Measurements from ENCODE around the gene SMARCB1. TPM values are rescaled to one million over a fixed set of nuclear protein-coding genes. Genes with fewer than 3 reads are reported as not detected.

The SMARCB1 gene
- total and polyA plus RNA-seq, 2 of the 4 experiments (the other 2 are of a cell fraction): 110 to 159 TPM

DNA sequence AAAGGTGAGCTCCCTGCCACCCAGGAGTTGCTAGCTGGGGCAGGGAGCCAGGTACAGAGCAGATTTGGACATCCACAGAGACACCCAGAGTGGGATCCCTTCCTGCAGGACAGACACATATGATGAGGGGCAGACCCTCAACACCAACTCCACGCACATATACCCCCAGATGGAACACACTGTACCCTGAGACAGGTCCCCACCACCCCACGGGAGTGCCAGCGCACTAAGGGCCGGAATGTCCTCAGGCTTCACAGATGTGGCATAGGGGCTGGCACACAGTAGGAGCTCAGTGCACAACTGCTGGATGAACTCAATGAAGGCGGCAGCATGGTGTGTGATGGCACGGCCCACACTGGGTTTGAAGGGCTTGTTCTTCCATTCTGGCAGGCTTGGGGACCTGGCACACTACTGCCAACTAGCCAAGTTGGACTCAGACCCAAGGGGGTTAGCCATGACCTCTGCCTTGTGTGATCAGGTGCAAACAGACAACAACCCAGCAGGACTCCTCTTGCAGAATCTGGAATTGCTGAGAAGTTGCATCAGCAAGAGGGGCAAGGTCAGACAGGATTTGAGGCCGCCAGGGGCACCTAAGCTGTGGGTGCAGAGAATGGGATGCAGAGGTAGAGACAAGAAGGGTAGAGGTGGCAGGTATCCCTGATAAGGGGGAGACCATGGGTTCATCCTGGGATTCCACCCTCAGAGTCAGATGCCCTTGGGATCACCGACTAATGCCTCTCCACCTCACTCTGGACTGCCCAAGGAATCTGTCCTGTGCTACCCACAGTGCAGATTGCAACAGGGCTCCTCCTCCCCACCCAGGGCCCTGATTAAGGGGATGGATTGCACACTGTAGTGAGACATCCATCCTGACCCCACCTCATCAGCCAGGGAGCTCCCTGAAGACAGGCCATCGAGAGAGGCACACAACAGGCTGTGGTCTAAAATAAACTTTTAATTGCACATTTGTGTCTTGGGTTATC lies 21.6 kb upstream of the SMARCB1 start:
- Histone ChIP-seq H4K20me1 (ENCODE audit: insufficient read depth, low read length) (no peaks in the 10 kb centered on the region), H3K27ac (ENCODE audit: insufficient read depth, low read length) (no peak overlapping the region), H2BK5ac (ENCODE audit: low read depth, low read length, poor library complexity, severe bottlenecking) (no peak overlapping the region), H3K4me2 (ENCODE audit: low read depth, low read length) (no peak overlapping the region), H3K9me1 (ENCODE audit: insufficient read depth, low read length) (0 out of 2 replicates have a peak, but pooled peaks cover 7% of the 10 kb centered on the region), H3K18ac (ENCODE audit: low read depth, low read length) (no peak overlapping the region), H2BK20ac (ENCODE audit: low read depth, low read length) (no peak overlapping the region), H4K5ac (ENCODE audit: low read depth, low read length) (no peak overlapping the region), H3K9ac (ENCODE audit: low read depth, low read length) (no peak overlapping the region), H2AK5ac (ENCODE audit: low read depth, low read length) (no peak overlapping the region), H3K9me3 (ENCODE audit: control insufficient read depth, insufficient read depth, low read length) (no peaks in the 10 kb centered on the region), H3K4ac (ENCODE audit: low read depth, low read length) (no peak overlapping the region), H3K36me3 (ENCODE audit: control insufficient read depth, insufficient read depth, low read length) (no peaks in the 10 kb centered on the region), H2AFZ (replicated peaks; ENCODE audit: low read length, poor library complexity) (no peak overlapping the region), H2AK9ac (replicated peaks; ENCODE audit: low read depth, low read length, poor library complexity) (no peak overlapping the region), H4K8ac (ENCODE audit: low read depth in 2 of 2, low read length in 2 of 2) (no peak overlapping the region), H4K91ac (ENCODE audit: insufficient read depth, low read depth, low read length) (no peak overlapping the region), H3K4me3 (ENCODE audit: insufficient read depth, low read depth, low read length) (no peak overlapping the region), H2BK120ac (ENCODE audit: low read depth, low read length) (no peak overlapping the region), H3K56ac (ENCODE audit: extremely low read depth, insufficient read depth, low read length) (no peak overlapping the region), H2BK15ac (ENCODE audit: low read depth, low read length) (no peak overlapping the region), H3K27me3 (ENCODE audit: control insufficient read depth, insufficient read depth, low read length) (no peaks in the 10 kb centered on the region), H3K79me1 (ENCODE audit: low read depth in 1 of 2, low read length in 2 of 2) (no peaks in the 10 kb centered on the region), H3K14ac (replicated peaks; ENCODE audit: low read depth, low read length) (no peak overlapping the region), H3K4me1 (ENCODE audit: control insufficient read depth, insufficient read depth, low read length) (peaks cover 10% of the 10 kb centered on the region), H3K23ac (ENCODE audit: low read depth, low read length) (no peak overlapping the region)
- BruUV-seq (replicated peaks): no TSS peak
- DNase-seq (no peak), ATAC-seq (ENCODE audit: low read depth) (no peak)
- ChIA-PET CTCF (interaction anchor here (2.1 kb wide), 1 partner anchor 85 kb away, joined by 8 read pairs; no protein-coding TSS in a partner anchor), POLR2A (ENCODE audit: unreplicated experiment) (no interaction called here)
- in situ Hi-C loops (cut with MboI; ENCODE audit: low sequenced_read_pairs) (no loop called here), dilution Hi-C loops (cut with HindIII; ENCODE audit: low sequenced_read_pairs, unreplicated experiment) (no loop called here), intact Hi-C loops (cut with micrococcal nuclease) (loop anchor here (5.0 kb wide), 1 partner anchor 223 kb away; no protein-coding TSS in a partner anchor)
- WGBS, 2 experiments (ENCODE audit: extremely low coverage in 2 of 2, insufficient read length in 1 of 2): 90% methylated on average over 3 of the region's 9 CpGs; no CpG with 5 or more reads in 1 of the 2 experiments
- TF ChIP-seq CTCF (conservative IDR thresholded peaks at IDR 0.05; ENCODE audit: low read depth, low read length) (no peak), MXI1 (IDR thresholded peaks at IDR 0.05; ENCODE audit: borderline replicate concordance, low read depth, low read length) (no peak), FOS (IDR thresholded peaks at IDR 0.05; ENCODE audit: low read depth, low read length) (no peak), RFX5 (IDR thresholded peaks at IDR 0.05; ENCODE audit: low read depth, low read length) (no peak), MAFK (IDR thresholded peaks at IDR 0.05; ENCODE audit: low read depth, low read length) (no peak), POLR2A (IDR thresholded peaks at IDR 0.05; ENCODE audit: low read depth, low read length) (no peak), CEBPB (IDR thresholded peaks at IDR 0.05; ENCODE audit: low read depth, low read length) (no peak), BHLHE40 (IDR thresholded peaks at IDR 0.05; ENCODE audit: low read depth, low read length) (no peak), NFE2L2 (IDR thresholded peaks at IDR 0.05; ENCODE audit: low read depth, low read length) (no peak), RAD21 (IDR thresholded peaks at IDR 0.05; ENCODE audit: low read length) (no peak), MAZ (IDR thresholded peaks at IDR 0.05; ENCODE audit: borderline replicate concordance, low read depth, low read length) (no peak), CHD1 (IDR thresholded peaks at IDR 0.05; ENCODE audit: low read depth, low read length) (no peak), SMC3 (IDR thresholded peaks at IDR 0.05; ENCODE audit: low read depth, low read length) (no peak)
- TF ChIP-seq, protein P1, sequence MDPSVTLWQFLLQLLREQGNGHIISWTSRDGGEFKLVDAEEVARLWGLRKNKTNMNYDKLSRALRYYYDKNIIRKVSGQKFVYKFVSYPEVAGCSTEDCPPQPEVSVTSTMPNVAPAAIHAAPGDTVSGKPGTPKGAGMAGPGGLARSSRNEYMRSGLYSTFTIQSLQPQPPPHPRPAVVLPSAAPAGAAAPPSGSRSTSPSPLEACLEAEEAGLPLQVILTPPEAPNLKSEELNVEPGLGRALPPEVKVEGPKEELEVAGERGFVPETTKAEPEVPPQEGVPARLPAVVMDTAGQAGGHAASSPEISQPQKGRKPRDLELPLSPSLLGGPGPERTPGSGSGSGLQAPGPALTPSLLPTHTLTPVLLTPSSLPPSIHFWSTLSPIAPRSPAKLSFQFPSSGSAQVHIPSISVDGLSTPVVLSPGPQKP (IDR thresholded peaks at IDR 0.05; ENCODE audit: borderline replicate concordance, low read depth, low read length): no peak
